K562 (cell line): ENCODE data around the gene IRF2BP2. TPM values are rescaled to one million over a fixed set of nuclear protein-coding genes. Genes with fewer than 3 reads are reported as not detected.

ENCODE experiments used
- ATAC-seq: fragments of 200-7000 bp; cut with Tn5 transposase; 3 replicates; pipeline ENCODE4 v1.9.1; 2020; ENCODE audit warnings: moderate library complexity
- BruUV-seq: library from RNA; stranded (reverse); fragments of 400-500 nt; replicated peaks from 2 replicates; lab custom pipeline; 2021; lab: Mats Ljungman, UMichigan
- CTCF ChIA-PET: fragments of 300-600 bp; formaldehyde crosslinking; extraction: SDS; loops from one replicate; lab custom pipeline; 2021; ENCODE audit warnings: low intra/inter-chr PET ratio; lab: Yijun Ruan, JAX
- POLR2A ChIA-PET: fragments of 300-600, 350-650 bp; sonication (Branson Sonifier 250); formaldehyde crosslinking; extraction: SDS; loops from one replicate; lab custom pipeline; 2021; ENCODE audit warnings: antibody characterized with exemption, inconsistent platforms; lab: Yijun Ruan, JAX
- DNase-seq, 4 experiments: peaks; one replicate each; pipeline versions ENCODE4 v3.0.0 to v3.0.0-alpha.2; 2011 to 2018; ENCODE audit warnings: low spot score in 3 of 4, mixed read lengths in 3 of 4; ENCODE audit errors: extremely low read depth in 1 of 4
- FAIRE-seq: peaks from 2 replicates; lab custom pipeline; 2011; peaks lifted over from hg19 to GRCh38; lab: Jason Lieb, UNC
- H2AFZ ChIP-seq: 2 replicates; pipeline ENCODE4 v1.6.0; 2011; ENCODE audit warnings: low read depth, low read length, control low read depth, inconsistent platforms
- H3K27ac ChIP-seq: fragments of 200-600 bp; 3 replicates; pipeline ENCODE4 v1.8.0; 2011; ENCODE audit warnings: low read depth, mild to moderate bottlenecking, control low read depth, inconsistent platforms, low read length, moderate library complexity, mixed read lengths; ENCODE audit errors: extremely low read depth
- H3K27me3 ChIP-seq, 2 experiments: fragments of 300-600 bp in 1 of 2; 2 replicates in 1 of 2; 3 replicates in 1 of 2; pipeline versions ENCODE4 v1.6.0 to v1.8.0; 2011; ENCODE audit warnings: inconsistent platforms in 2 of 2, low read length in 2 of 2, mild to moderate bottlenecking in 1 of 2, mixed read lengths in 1 of 2, moderate library complexity in 1 of 2; ENCODE audit not compliant: control insufficient read depth in 2 of 2, insufficient read depth in 2 of 2
- H3K36me3 ChIP-seq: fragments of 300-600 bp; 3 replicates; pipeline ENCODE4 v1.8.0; 2011; ENCODE audit warnings: mild to moderate bottlenecking, low read length, inconsistent platforms; ENCODE audit not compliant: control insufficient read depth, insufficient read depth
- H3K4me1 ChIP-seq, 2 experiments: fragments of 200-600 bp in 1 of 2; replicated peaks in 1 of 2; 2 replicates in 1 of 2; 3 replicates in 1 of 2; pipeline versions ENCODE4 v1.5.1 to v1.8.0; 2011; ENCODE audit warnings: inconsistent platforms in 2 of 2, low read length in 2 of 2, mild to moderate bottlenecking in 1 of 2, mixed read lengths in 1 of 2, moderate library complexity in 1 of 2; ENCODE audit not compliant: control insufficient read depth in 2 of 2, insufficient read depth in 2 of 2
- H3K4me2 ChIP-seq: 2 replicates; pipeline ENCODE4 v1.6.1; 2011; ENCODE audit warnings: low read length, control low read depth, inconsistent platforms, mixed read lengths; ENCODE audit not compliant: insufficient read depth
- H3K4me3 ChIP-seq: fragments of 200-600 bp; sonication (generic), shearing (Covaris generic); 2 replicates; pipeline ENCODE4 v1.5.1; 2016; ENCODE audit warnings: control low read depth, inconsistent platforms
- H3K79me2 ChIP-seq: fragments of 200-600 bp; 3 replicates; pipeline ENCODE4 v1.8.0; 2011; ENCODE audit warnings: low read length, inconsistent platforms; ENCODE audit not compliant: control insufficient read depth, insufficient read depth
- H3K9ac ChIP-seq, 2 experiments: 2 replicates each; pipeline versions ENCODE4 v1.6.0 to v1.6.1; 2011; ENCODE audit warnings: low read depth in 2 of 2, low read length in 2 of 2, control low read depth in 1 of 2, inconsistent platforms in 1 of 2, mild to moderate bottlenecking in 1 of 2, mixed read lengths in 1 of 2; ENCODE audit not compliant: insufficient read depth in 1 of 2
- H3K9me1 ChIP-seq: one replicate; pipeline ENCODE4 v1.6.0; 2011; ENCODE audit warnings: inconsistent platforms, mild to moderate bottlenecking, low read length, moderate library complexity; ENCODE audit not compliant: control insufficient read depth, insufficient read depth
- H3K9me3 ChIP-seq: replicated peaks from 2 replicates; pipeline ENCODE4 v1.5.1; 2011; ENCODE audit warnings: low read depth, low read length, inconsistent platforms; ENCODE audit not compliant: control insufficient read depth, insufficient read depth
- H4K20me1 ChIP-seq: replicated peaks from 2 replicates; pipeline ENCODE4 v1.6.1; 2011; ENCODE audit warnings: low read length, inconsistent platforms, mixed read lengths; ENCODE audit not compliant: control insufficient read depth, insufficient read depth
- CBX1 ChIP-seq: sonication (generic); IDR thresholded peaks from 2 replicates; pipeline ENCODE4 v1.6.1; 2016; ENCODE audit warnings: antibody characterized with exemption, low read depth, mild to moderate bottlenecking
- E4F1 ChIP-seq: fragments of 250-450 bp; sonication (Bioruptor Pico); IDR thresholded peaks from 2 replicates; pipeline ENCODE4 v1.5.0; 2021; ENCODE audit warnings: mild to moderate bottlenecking, borderline replicate concordance
- FOXA3 ChIP-seq, 2 experiments: fragments of 450-650 bp in 1 of 2; sonication (generic) in 1 of 2; formaldehyde crosslinking; IDR thresholded peaks in 1 of 2; conservative IDR thresholded peaks in 1 of 2; 2 replicates each; pipeline versions ENCODE4 v1.4.0 to v1.8.0; 2020 to 2022; ENCODE audit warnings: mild to moderate bottlenecking in 2 of 2, missing genetic modification reagents in 1 of 2
- GATAD2B ChIP-seq: fragments of 450-650 bp; IDR thresholded peaks from 2 replicates; pipeline ENCODE4 v1.6.1; 2017; ENCODE audit warnings: mild to moderate bottlenecking, borderline replicate concordance
- HMBOX1 ChIP-seq: sonication (generic); IDR thresholded peaks from 2 replicates; pipeline ENCODE4 v1.6.1; 2016
- KAT7 ChIP-seq: sonication (generic); formaldehyde crosslinking; IDR thresholded peaks from 2 replicates; pipeline ENCODE4 v1.8.0; 2022; ENCODE audit warnings: missing genetic modification reagents, mild to moderate bottlenecking, borderline replicate concordance
- KLF1 ChIP-seq: fragments of 450-650 bp; IDR thresholded peaks from 2 replicates; pipeline ENCODE4 v1.6.1; 2016; ENCODE audit warnings: missing genetic modification characterization, missing compliant biosample characterization
- POLR2G ChIP-seq: fragments of 200-400 bp; formaldehyde crosslinking; IDR thresholded peaks from 2 replicates; pipeline ENCODE4 v1.6.1; 2017; ENCODE audit warnings: low read depth, mild to moderate bottlenecking, antibody characterized with exemption, low read length, moderate library complexity
- POLR2H ChIP-seq: IDR thresholded peaks from 2 replicates; pipeline ENCODE4 v1.6.1; 2016; ENCODE audit warnings: missing genetic modification characterization, low read depth, mild to moderate bottlenecking, control low read depth, missing compliant biosample characterization, moderate library complexity
- RBFOX2 ChIP-seq: fragments of 200-400 bp; formaldehyde crosslinking; IDR thresholded peaks from 2 replicates; pipeline ENCODE4 v1.6.1; 2017; ENCODE audit warnings: low read depth, mild to moderate bottlenecking, low read length, moderate library complexity
- STAT5A ChIP-seq: IDR thresholded peaks from 2 replicates; pipeline ENCODE4 v1.6.1; 2012; ENCODE audit warnings: low read length, inconsistent platforms, borderline replicate concordance
- TAF9B ChIP-seq: fragments of 450-650 bp; IDR thresholded peaks from 2 replicates; pipeline ENCODE4 v1.6.1; 2018; ENCODE audit warnings: mild to moderate bottlenecking; ENCODE audit not compliant: partially characterized antibody
- TARDBP ChIP-seq: fragments of 450-650 bp; IDR thresholded peaks from 2 replicates; pipeline ENCODE4 v1.6.1; 2016
- XRCC4 ChIP-seq: IDR thresholded peaks from one replicate; pipeline ENCODE4 v1.6.1; 2011; ENCODE audit not compliant: insufficient read depth, insufficient read length; ENCODE audit errors: extremely low read depth
- ZNF133 ChIP-seq: fragments of 250-450 bp; sonication (Bioruptor Pico); IDR thresholded peaks from 2 replicates; pipeline ENCODE4 v1.4.0; 2020; ENCODE audit warnings: mild to moderate bottlenecking
- ZNF512 ChIP-seq: IDR thresholded peaks from 2 replicates; pipeline ENCODE4 v1.6.1; 2016; ENCODE audit warnings: missing genetic modification characterization, missing compliant biosample characterization
- WGBS: fragments of 100-300 bp; shearing (Covaris generic); methylation state at CpG from one replicate; pipeline ENCODE4 v1.1.6; 2016; ENCODE audit warnings: low coverage, mixed read lengths; ENCODE audit not compliant: insufficient coverage; ENCODE audit errors: missing lambda C conversion rate; 5-methylcytosine and 5-hydroxymethylcytosine counted together
- in situ Hi-C: fragments of 300-500 bp; cut with MboI; formaldehyde crosslinking; loops from 4 replicates; pipeline ENCODE4 v1.15.0; 2018; ENCODE audit warnings: inconsistent platforms, mixed read lengths
- intact Hi-C: fragments of 100-400 bp; cut with micrococcal nuclease; formaldehyde crosslinking; loops from 2 replicates; pipeline ENCODE4 v1.14.2; 2022
- polyA plus RNA-seq, 8 experiments: library from polyadenylated mRNA; depleted of rRNA in 4 of 8; stranded (reverse) in 5 of 8; unstranded in 3 of 8; fragments of >200 nt; fragmentation: Nextera tagmentation in 2 of 8; fragmentation: Illumina TruSeq in 1 of 8; extraction: Ambion mirVana in 2 of 8; extraction: Trizol in 1 of 8; gene quantifications; 2 replicates each; pipeline versions ENCODE4 v1.2.1 to v1.2.3, GENCODE V29; 2011 to 2014; ENCODE audit warnings: inconsistent platforms in 1 of 8, missing spikeins in 1 of 8
- total RNA-seq, 7 experiments: library from RNA; depleted of rRNA in 6 of 7; stranded (reverse); fragments of >200 nt in 6 of 7; fragmentation: Illumina TruSeq in 2 of 7; extraction: Trizol in 2 of 7; gene quantifications; 2 replicates each; pipeline versions ENCODE4 v1.2.1 to v1.2.3, GENCODE V29; 2011 to 2021; ENCODE audit warnings: low replicate concordance in 1 of 7

IRF2BP2 gene
- total and polyA plus RNA-seq, 9 of the 15 experiments (the other 6 are each of a cell fraction or from before 2014, with no cell fraction given): 7.7 to 68.6 (median 22.1) TPM

- Histone ChIP-seq H3K27ac (peak overlapping the region; percentile 90), H3K9ac (peak overlapping the region; percentile 89 to 93), H3K4me3 (peak overlapping the region; percentile 69), H3K9me1 (no peaks in the 10 kb centered on the region), H3K4me1 (peaks cover 29 to 48% of the 10 kb centered on the region in 2 experiments), H3K9me3 (no peaks in the 10 kb centered on the region), H3K4me2 (peak overlapping the region; percentile 94), H4K20me1 (peaks cover 29% of the 10 kb centered on the region; the same call in 1 of the 2 replicates), H3K36me3 (peaks cover 56% of the 10 kb centered on the region), H2AFZ (no peak overlapping the region), H3K79me2 (peaks cover 72% of the 10 kb centered on the region), H3K27me3 (no peaks in the 10 kb centered on the region)
- BruUV-seq: no TSS peak
- ChIA-PET CTCF (no interaction called here), POLR2A (interaction anchor here (0.8 to 3.2 kb wide), 17 partner anchors 8 to 263 kb away, joined by 3 to 25 read pairs (median 4); no protein-coding TSS in a partner anchor)
- in situ Hi-C loops (no loop called here), intact Hi-C loops (loop anchor here (10.0 kb wide), 2 partner anchors 491 to 899 kb away; partner anchors contain the start of gene B3GALNT2)
- ATAC-seq (no peak), DNase-seq (no peak), FAIRE-seq (no peak)
- 9% methylated on average over 3 of the region's 3 CpGs for WGBS
- TF ChIP-seq FOXA3 (CRISPR knock-in tag; conservative IDR thresholded peaks at IDR 0.05 in 1 of 2, IDR thresholded peaks at IDR 0.05 in 1 of 2) (no peak), STAT5A (no peak), RBFOX2 (peak; percentile 70), TAF9B (peak; percentile 3), POLR2G (peak; percentile 43), HMBOX1 (0 out of 2 replicates have a peak, but pooled peaks have one; percentile 1), GATAD2B (no peak), ZNF512 (tag) (no peak), XRCC4 (no peak), KAT7 (CRISPR knock-in tag) (no peak), POLR2H (tag) (peak; percentile 12; the same call in 1 of the 2 replicates), KLF1 (tag) (no peak), ZNF133 (no peak), TARDBP (no peak), E4F1 (CRISPR knock-in tag) (no peak), CBX1 (no peak)
Measured at GRCh38 chr1:234605399-234605982, 4.5 kb downstream of the IRF2BP2 start.
